BJ (cell line): ENCODE results near the gene DEPDC1B. TPM values are rescaled to one million over a fixed set of nuclear protein-coding genes. Genes with fewer than 3 reads are reported as not detected.

ENCODE experiments used
- CTCF ChIA-PET: fragments of 350-600 bp; formaldehyde crosslinking; extraction: SDS; loops from one replicate; lab custom pipeline; 2021; ENCODE audit warnings: antibody characterized with exemption, inconsistent platforms; lab: Yijun Ruan, JAX
- POLR2A ChIA-PET: fragments of 300-600 bp; sonication (Branson Sonifier 250); formaldehyde crosslinking; extraction: SDS; loops from one replicate; lab custom pipeline; 2021; ENCODE audit warnings: antibody characterized with exemption; lab: Charles Lee
- DNase-seq: peaks from one replicate; pipeline ENCODE4 v3.0.0-alpha.2; 2011; ENCODE audit warnings: low read depth
- H3K27me3 ChIP-seq: 2 replicates; pipeline ENCODE4 v1.6.0; 2011; ENCODE audit warnings: low read length; ENCODE audit not compliant: control insufficient read depth, insufficient read depth
- H3K36me3 ChIP-seq: 2 replicates; pipeline ENCODE4 v1.5.1; 2011; ENCODE audit warnings: low read length; ENCODE audit not compliant: control insufficient read depth, insufficient read depth
- H3K4me3 ChIP-seq: 2 replicates; pipeline ENCODE4 v1.5.1; 2011; ENCODE audit warnings: low read depth, mild to moderate bottlenecking, control low read depth, low read length
- CTCF ChIP-seq: IDR thresholded peaks from 2 replicates; pipeline ENCODE4 v1.5.1; 2011; ENCODE audit warnings: low read depth, mild to moderate bottlenecking, control low read depth, inconsistent platforms, low read length, moderate library complexity; ENCODE audit not compliant: insufficient read depth
- polyA plus RNA-seq: library from polyadenylated mRNA; depleted of rRNA; stranded (reverse); fragments of >200 nt; gene quantifications from 2 replicates; pipeline ENCODE4 v1.2.3, GENCODE V29; 2011; rRNA removed

The DEPDC1B gene
- polyA plus RNA-seq, 1 experiment: 6.5 TPM

DNA sequence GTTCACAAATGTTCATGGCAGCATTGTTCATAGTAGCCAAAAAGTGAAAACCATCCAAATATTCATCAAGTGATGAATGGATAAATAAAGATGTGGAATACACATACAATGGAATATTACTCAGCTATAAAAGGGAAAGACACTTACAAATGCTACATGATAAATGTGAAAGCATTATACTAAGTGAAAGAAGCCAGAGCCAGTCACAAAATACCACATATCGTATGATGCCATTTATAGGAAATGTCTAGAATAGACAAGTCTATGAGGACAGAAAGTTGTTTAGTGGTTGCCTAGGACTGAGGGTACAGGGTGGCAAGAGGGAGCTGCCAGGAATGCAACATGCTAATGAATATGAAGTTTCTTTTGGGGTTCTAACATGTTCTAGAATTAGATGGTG is 148.7 kb downstream of the DEPDC1B start:
- CTCF ChIA-PET: no interaction called here
- DNase-seq: no peak
- Histone ChIP-seq H3K27me3 (no peaks in the 10 kb centered on the region), H3K36me3 (no peaks in the 10 kb centered on the region), H3K4me3 (no peak overlapping the region)
- POLR2A ChIA-PET: no interaction called here
- TF ChIP-seq CTCF: no peak

DNA sequence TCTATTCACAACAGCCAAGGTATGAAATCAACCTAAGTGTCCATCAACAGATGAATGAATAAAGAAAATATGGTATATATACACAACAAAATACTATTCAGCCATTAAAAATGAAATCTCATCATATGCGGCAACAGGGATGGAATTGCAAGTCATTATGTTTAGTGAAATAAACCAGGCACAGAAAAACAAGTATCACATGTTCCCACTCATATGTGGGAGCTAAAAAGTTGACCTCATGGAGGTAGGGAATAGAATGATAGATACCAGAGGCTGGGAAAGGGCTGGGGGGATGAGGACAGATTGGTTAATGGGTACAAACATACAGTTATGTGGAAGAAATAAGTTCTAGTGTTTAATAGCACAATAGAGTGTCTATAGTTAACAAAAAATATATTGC is 149.7 kb downstream of the DEPDC1B start:
- H3K27me3 ChIP-seq: no peaks in the 10 kb centered on the region
- no peak for DNase-seq
- ChIA-PET POLR2A (no interaction called here), CTCF (no interaction called here)
- no peak overlapping the region for H3K4me3 ChIP-seq
- no peak for TF ChIP-seq CTCF
- no peaks in the 10 kb centered on the region for H3K36me3 ChIP-seq

- Histone ChIP-seq H3K4me3 (no peak overlapping the region), H3K36me3 (no peaks in the 10 kb centered on the region), H3K27me3 (no peaks in the 10 kb centered on the region)
- DNase-seq: no peak
- ChIA-PET CTCF (no interaction called here), POLR2A (no interaction called here)
- no peak for TF ChIP-seq CTCF
Observed at GRCh38 chr5:60549841-60550240, 150.1 kb downstream of the DEPDC1B start.

Other genes starting within 250 kb of the DEPDC1B start
- 0.02 and 0.05 TPM in 2 replicates for gene ELOVL7, start 144.1 kb upstream of the DEPDC1B start, polyA plus RNA-seq
- gene ERCC8, start 244.9 kb upstream of the DEPDC1B start, polyA plus RNA-seq: 10.1 and 12.8 TPM in 2 replicates
- gene NDUFAF2, start 245.0 kb upstream of the DEPDC1B start, polyA plus RNA-seq: 22.4 and 45.3 TPM in 2 replicates